H9 (cell line): Measurements from ENCODE around the gene SNHG17. TPM values are rescaled to one million over a fixed set of nuclear protein-coding genes. Genes with fewer than 3 reads are reported as not detected.
A peak's percentile ranks its signal among the peaks of the same experiment; 100 is the strongest.

ENCODE experiments used
- DNase-seq: peaks from one replicate; pipeline ENCODE4 v3.0.0-alpha.2; 2017
- H2AFZ ChIP-seq: one replicate; pipeline ENCODE4 v1.6.1; 2013; ENCODE audit warnings: mild to moderate bottlenecking, low read length, control low read depth, moderate library complexity
- H2AK5ac ChIP-seq: 2 replicates; pipeline ENCODE4 v1.6.1; 2013; ENCODE audit warnings: low read length, control low read depth, mixed read lengths; ENCODE audit not compliant: insufficient read length
- H2BK120ac ChIP-seq: one replicate; pipeline ENCODE4 v1.6.1; 2013; ENCODE audit warnings: low read depth, mild to moderate bottlenecking, low read length, control low read depth, inconsistent platforms; ENCODE audit not compliant: poor library complexity, severe bottlenecking
- H2BK12ac ChIP-seq: 2 replicates; pipeline ENCODE4 v1.6.1; 2013; ENCODE audit warnings: low read length, control low read depth, mixed read lengths, low read depth; ENCODE audit not compliant: insufficient read length
- H2BK15ac ChIP-seq: 2 replicates; pipeline ENCODE4 v1.6.1; 2013; ENCODE audit warnings: low read depth, low read length, control low read depth
- H2BK20ac ChIP-seq: one replicate; pipeline ENCODE4 v1.6.1; 2013; ENCODE audit warnings: low read depth, mild to moderate bottlenecking, low read length, control low read depth, inconsistent platforms; ENCODE audit not compliant: poor library complexity, severe bottlenecking
- H2BK5ac ChIP-seq: 2 replicates; pipeline ENCODE4 v1.6.1; 2013; ENCODE audit warnings: low read length, control low read depth, mixed read lengths; ENCODE audit not compliant: insufficient read length
- H3K14ac ChIP-seq: 2 replicates; pipeline ENCODE4 v1.6.1; 2013; ENCODE audit warnings: low read length, control low read depth; ENCODE audit not compliant: insufficient read depth
- H3K18ac ChIP-seq: 2 replicates; pipeline ENCODE4 v1.6.1; 2013; ENCODE audit warnings: low read depth, mild to moderate bottlenecking, mixed read lengths, low read length, control low read depth; ENCODE audit not compliant: insufficient read length
- H3K23ac ChIP-seq: 2 replicates; pipeline ENCODE4 v1.6.1; 2013; ENCODE audit warnings: low read length, control low read depth, mixed read lengths, low read depth; ENCODE audit not compliant: insufficient read length
- H3K23me2 ChIP-seq: 2 replicates; pipeline ENCODE4 v1.6.1; 2013; ENCODE audit warnings: low read depth, mild to moderate bottlenecking, mixed read lengths, low read length, control low read depth; ENCODE audit not compliant: insufficient read length, poor library complexity, severe bottlenecking
- H3K27ac ChIP-seq: 2 replicates; pipeline ENCODE4 v1.5.1; 2013; ENCODE audit warnings: low read length, control low read depth, mixed read lengths, low read depth; ENCODE audit not compliant: insufficient read length
- H3K27me3 ChIP-seq: 2 replicates; pipeline ENCODE4 v1.6.1; 2013; ENCODE audit warnings: low read length, control low read depth, inconsistent platforms; ENCODE audit not compliant: insufficient read depth
- H3K4ac ChIP-seq: 2 replicates; pipeline ENCODE4 v1.6.1; 2013; ENCODE audit warnings: low read depth, mild to moderate bottlenecking, control low read depth, inconsistent platforms, low read length, moderate library complexity
- H3K4me1 ChIP-seq: 2 replicates; pipeline ENCODE4 v1.6.1; 2013; ENCODE audit warnings: low read length, control low read depth, inconsistent platforms; ENCODE audit not compliant: insufficient read depth
- H3K4me2 ChIP-seq: 2 replicates; pipeline ENCODE4 v1.6.1; 2013; ENCODE audit warnings: low read length, control low read depth, mixed read lengths; ENCODE audit not compliant: insufficient read length, insufficient read depth
- H3K56ac ChIP-seq: 2 replicates; pipeline ENCODE4 v1.6.1; 2013; ENCODE audit warnings: low read depth, mild to moderate bottlenecking, mixed read lengths, low read length, control low read depth; ENCODE audit not compliant: insufficient read length
- H3K79me1 ChIP-seq: 2 replicates; pipeline ENCODE4 v1.6.1; 2013; ENCODE audit warnings: low read depth, mild to moderate bottlenecking, moderate library complexity, low read length, control low read depth, inconsistent platforms; ENCODE audit not compliant: insufficient read depth, poor library complexity, severe bottlenecking
- H3K79me2 ChIP-seq: 2 replicates; pipeline ENCODE4 v1.6.1; 2013; ENCODE audit warnings: low read length, control low read depth, inconsistent platforms; ENCODE audit not compliant: insufficient read depth
- H3K9ac ChIP-seq: 2 replicates; pipeline ENCODE4 v1.6.1; 2013; ENCODE audit warnings: low read length, control low read depth, mixed read lengths; ENCODE audit not compliant: insufficient read length; ENCODE audit errors: extremely low read depth
- H3K9me3 ChIP-seq: one replicate; pipeline ENCODE4 v1.6.1; 2013; ENCODE audit warnings: low read depth, low read length, inconsistent platforms; ENCODE audit not compliant: control insufficient read depth
- H3T11ph ChIP-seq: one replicate; pipeline ENCODE4 v1.6.1; 2013; ENCODE audit warnings: mild to moderate bottlenecking, low read length, control low read depth, inconsistent platforms
- H4K20me1 ChIP-seq: one replicate; pipeline ENCODE4 v1.6.1; 2013; ENCODE audit not compliant: control insufficient read depth, insufficient read length, insufficient read depth
- H4K5ac ChIP-seq: 2 replicates; pipeline ENCODE4 v1.6.1; 2013; ENCODE audit warnings: low read depth, mild to moderate bottlenecking, mixed read lengths, low read length, control low read depth; ENCODE audit not compliant: insufficient read length
- H4K8ac ChIP-seq: replicated peaks from 2 replicates; pipeline ENCODE4 v1.6.1; 2013; ENCODE audit warnings: low read length, control low read depth, mixed read lengths, low read depth; ENCODE audit not compliant: insufficient read length
- H4K91ac ChIP-seq: 2 replicates; pipeline ENCODE4 v1.6.1; 2013; ENCODE audit warnings: low read depth, mild to moderate bottlenecking, moderate library complexity, mixed read lengths, low read length, control low read depth; ENCODE audit not compliant: insufficient read length
- H3K27ac Mint-ChIP-seq, 3 experiments: 2 replicates in 2 of 3; 3 replicates in 1 of 3; pipeline ENCODE4 v1.8.0; 2020 to 2021; ENCODE audit warnings: mixed read lengths in 3 of 3, mild to moderate bottlenecking in 1 of 3, moderate library complexity in 1 of 3
- H3K27me3 Mint-ChIP-seq: 2 replicates; pipeline ENCODE4 v1.8.0; 2021; ENCODE audit warnings: low read depth, mild to moderate bottlenecking, moderate library complexity, mixed read lengths
- H3K36me3 Mint-ChIP-seq, 3 experiments: 2 replicates in 2 of 3; 3 replicates in 1 of 3; pipeline ENCODE4 v1.8.0; 2020 to 2021; ENCODE audit warnings: low read depth in 3 of 3, mixed read lengths in 3 of 3; ENCODE audit not compliant: insufficient read depth in 1 of 3
- H3K4me1 Mint-ChIP-seq, 2 experiments: 2 replicates each; pipeline ENCODE4 v1.8.0; 2020; ENCODE audit warnings: mixed read lengths in 2 of 2
- H3K4me3 Mint-ChIP-seq, 2 experiments: 2 replicates in 1 of 2; 3 replicates in 1 of 2; pipeline ENCODE4 v1.8.0; 2020 to 2021; ENCODE audit warnings: mild to moderate bottlenecking in 2 of 2, mixed read lengths in 2 of 2, moderate library complexity in 1 of 2
- H3K9me3 Mint-ChIP-seq, 2 experiments: 2 replicates in 1 of 2; 3 replicates in 1 of 2; pipeline ENCODE4 v1.8.0; 2020; ENCODE audit warnings: mild to moderate bottlenecking in 2 of 2, mixed read lengths in 2 of 2, moderate library complexity in 1 of 2
- WGBS: extraction: QIAGEN DNeasy Blood & Tissue Kit; methylation state at CpG from one replicate; pipeline ENCODE4 v1.1.7; 2013; ENCODE audit warnings: missing lambda C conversion rate, low lambda C conversion rate, mixed read lengths; ENCODE audit not compliant: insufficient read length; ENCODE audit errors: extremely low coverage; 5-methylcytosine and 5-hydroxymethylcytosine counted together
- total RNA-seq: library from RNA; stranded (reverse); gene quantifications from 2 replicates; pipeline ENCODE4 v1.2.1, GENCODE V29; 2021
- TF ChIP-seq, protein P1 (sequence below): fragments of 200-600 bp; sonication (generic); conservative IDR thresholded peaks from 3 replicates; pipeline ENCODE4 v1.8.0; 2021; ENCODE audit warnings: antibody characterized with exemption, mild to moderate bottlenecking

The SNHG17 gene
- total RNA-seq, 1 experiment from 2014 or later, result 70.1 TPM

DNA sequence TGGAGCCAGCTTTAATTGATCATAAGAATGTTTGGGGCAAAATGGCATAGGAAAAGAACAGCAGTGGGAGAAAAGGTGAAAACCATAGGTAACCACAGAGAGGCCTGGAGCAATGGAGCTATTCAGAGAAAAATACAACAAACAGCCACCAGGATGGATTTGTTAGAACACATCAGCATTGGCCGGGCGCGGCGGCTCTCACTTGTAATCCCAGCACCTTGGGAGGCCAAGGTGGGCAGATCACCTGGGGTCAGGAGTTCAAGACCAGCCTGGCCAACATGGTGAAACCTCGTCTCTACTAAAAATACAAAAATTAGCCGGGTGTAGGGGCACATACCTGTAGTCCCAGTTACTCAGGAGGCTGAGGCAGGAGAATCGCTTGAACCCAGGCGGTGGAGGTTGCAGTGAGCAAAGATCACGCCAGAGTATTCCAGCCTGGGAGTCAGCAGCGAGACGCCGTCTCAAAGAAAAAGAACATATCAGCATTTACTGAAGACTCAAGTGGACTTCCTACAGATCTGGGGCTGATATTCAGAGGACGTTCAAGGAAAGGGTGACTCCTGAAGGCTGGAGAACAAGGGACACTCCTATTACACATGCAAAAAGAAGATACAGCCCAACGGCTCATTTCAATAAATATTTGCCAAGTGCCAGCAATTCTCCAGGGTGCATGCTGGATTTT lies 20.2 kb downstream of the SNHG17 start:
- H3K9ac ChIP-seq, result no peak overlapping the region
- peaks cover 22 to 26% of the 10 kb centered on the region in 2 experiments for H3K4me1 Mint-ChIP-seq
- H3K4me1 ChIP-seq, result peaks cover 3% of the 10 kb centered on the region; the same call in 1 of the 2 replicates
- H3K4me2 ChIP-seq, result no peak overlapping the region
- H3K27ac ChIP-seq, result no peak overlapping the region
- no peak overlapping the region for H2BK20ac ChIP-seq
- peak; percentile 24 for DNase-seq
- no CpG with 5 or more reads among the region's 14 CpGs for WGBS
- no peak overlapping the region for H2BK120ac ChIP-seq
- no peak overlapping the region for H3T11ph ChIP-seq
- H3K79me2 ChIP-seq, result no peaks in the 10 kb centered on the region
- H2BK12ac ChIP-seq, result no peak overlapping the region
- H3K23ac ChIP-seq, result no peak overlapping the region
- H4K5ac ChIP-seq, result no peak overlapping the region
- no peaks in the 10 kb centered on the region for H4K20me1 ChIP-seq
- H3K14ac ChIP-seq, result no peak overlapping the region
- H3K36me3 Mint-ChIP-seq, result peaks cover 22 to 49% (median 33%) of the 10 kb centered on the region in 3 experiments; a peak in 6 of 7 replicates
- H3K4ac ChIP-seq, result no peak overlapping the region
- H3K27ac Mint-ChIP-seq, result peak overlapping the region in 1 of 3 experiments; percentile 37; a peak in 3 of 7 replicates
- no peaks in the 10 kb centered on the region for H3K23me2 ChIP-seq
- no peak overlapping the region for H3K18ac ChIP-seq
- no peak overlapping the region for H2AFZ ChIP-seq
- no peak overlapping the region for H3K4me3 Mint-ChIP-seq
- no peaks in the 10 kb centered on the region for H3K27me3 ChIP-seq
- H3K79me1 ChIP-seq, result no peaks in the 10 kb centered on the region
- H2BK15ac ChIP-seq, result no peak overlapping the region
- no peak overlapping the region for H2BK5ac ChIP-seq
- H3K27me3 Mint-ChIP-seq, result no peaks in the 10 kb centered on the region
- no peak overlapping the region for H4K91ac ChIP-seq
- no peaks in the 10 kb centered on the region for H3K9me3 ChIP-seq
- TF ChIP-seq, protein P1, sequence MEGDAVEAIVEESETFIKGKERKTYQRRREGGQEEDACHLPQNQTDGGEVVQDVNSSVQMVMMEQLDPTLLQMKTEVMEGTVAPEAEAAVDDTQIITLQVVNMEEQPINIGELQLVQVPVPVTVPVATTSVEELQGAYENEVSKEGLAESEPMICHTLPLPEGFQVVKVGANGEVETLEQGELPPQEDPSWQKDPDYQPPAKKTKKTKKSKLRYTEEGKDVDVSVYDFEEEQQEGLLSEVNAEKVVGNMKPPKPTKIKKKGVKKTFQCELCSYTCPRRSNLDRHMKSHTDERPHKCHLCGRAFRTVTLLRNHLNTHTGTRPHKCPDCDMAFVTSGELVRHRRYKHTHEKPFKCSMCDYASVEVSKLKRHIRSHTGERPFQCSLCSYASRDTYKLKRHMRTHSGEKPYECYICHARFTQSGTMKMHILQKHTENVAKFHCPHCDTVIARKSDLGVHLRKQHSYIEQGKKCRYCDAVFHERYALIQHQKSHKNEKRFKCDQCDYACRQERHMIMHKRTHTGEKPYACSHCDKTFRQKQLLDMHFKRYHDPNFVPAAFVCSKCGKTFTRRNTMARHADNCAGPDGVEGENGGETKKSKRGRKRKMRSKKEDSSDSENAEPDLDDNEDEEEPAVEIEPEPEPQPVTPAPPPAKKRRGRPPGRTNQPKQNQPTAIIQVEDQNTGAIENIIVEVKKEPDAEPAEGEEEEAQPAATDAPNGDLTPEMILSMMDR, result no peak
- no peak overlapping the region for H4K8ac ChIP-seq
- H2AK5ac ChIP-seq, result no peak overlapping the region
- H3K56ac ChIP-seq, result no peak overlapping the region
- no peaks in the 10 kb centered on the region; a peak in 1 of 5 replicates for H3K9me3 Mint-ChIP-seq
